Measurements from ENCODE around the gene CALHM4.

The CALHM4 gene

GRCh38 chr6:116543149-116543548 lies 10.4 kb upstream of the CALHM4 start:
- no peak for DNase-seq

GRCh38 chr6:116545651-116546050 lies 7.9 kb upstream of the CALHM4 start, which contains the start of gene TRAPPC3L:
TRAPPC3L (minus strand) TSS chr6:116545684; CDS start chr6:116545514, 170 bp downstream.
- no peak for DNase-seq

- DNase-seq, result no peak
These were observed 6.2 kb upstream of the CALHM4 start for GRCh38 chr6:116547358-116547757.

- DNase-seq, result no peak
These were observed 2.8 kb upstream of the CALHM4 start for GRCh38 chr6:116550796-116551195.

- no peak for DNase-seq
These were observed 2.5 kb downstream of the CALHM4 start for GRCh38 chr6:116556065-116556464.

- no peak for DNase-seq
These were observed 3.4 kb downstream of the CALHM4 start for GRCh38 chr6:116556814-116557415.

GRCh38 chr6:116557893-116558292 lies 4.3 kb downstream of the CALHM4 start:
- peak; percentile 1 for DNase-seq

GRCh38 chr6:116560130-116560529 lies 6.6 kb downstream of the CALHM4 start:
- DNase-seq, result no peak

- peak; percentile 49 for DNase-seq
These were observed 7.9 kb downstream of the CALHM4 start for GRCh38 chr6:116561377-116562018.

GRCh38 chr6:116562019-116562403 lies 8.5 kb downstream of the CALHM4 start:
- no peak for DNase-seq

- DNase-seq, result no peak
These were observed 9.1 kb downstream of the CALHM4 start for GRCh38 chr6:116562614-116563013.

- no peak for DNase-seq
These were observed 10.3 kb downstream of the CALHM4 start for GRCh38 chr6:116563830-116564229.

- no peak for DNase-seq
These were observed 10.8 kb downstream of the CALHM4 start for GRCh38 chr6:116564311-116564710.

GRCh38 chr6:116564921-116565872 lies 11.6 kb downstream of the CALHM4 start:
- peak; percentile 24 for DNase-seq

GRCh38 chr6:116568111-116568510 lies 14.6 kb downstream of the CALHM4 start:
- DNase-seq, result no peak

GRCh38 chr6:116568821-116569755 lies 15.5 kb downstream of the CALHM4 start:
- no peak for DNase-seq

- DNase-seq, result peak; percentile 90
These were observed 17.5 kb downstream of the CALHM4 start, which contains the start of gene RWDD1 for GRCh38 chr6:116570856-116571682. RWDD1 (plus strand) TSS chr6:116571504; CDS start chr6:116571583, 79 bp downstream.

GRCh38 chr6:116571683-116572000 lies 18.1 kb downstream of the CALHM4 start:
- no peak for DNase-seq

GRCh38 chr6:116572162-116572561 lies 18.6 kb downstream of the CALHM4 start:
- peak; percentile 9 for DNase-seq

- no peak for DNase-seq
These were observed 21.7 kb downstream of the CALHM4 start for GRCh38 chr6:116575227-116575626.

- no peak for DNase-seq
These were observed 23.9 kb downstream of the CALHM4 start for GRCh38 chr6:116577486-116577885.

- no peak for DNase-seq
These were observed 24.8 kb downstream of the CALHM4 start for GRCh38 chr6:116578335-116578734.
